ENCODE results near the gene PODXL2. TPM values are rescaled to one million over a fixed set of nuclear protein-coding genes. Genes with fewer than 3 reads are reported as not detected.

Gene PODXL2, protein sequence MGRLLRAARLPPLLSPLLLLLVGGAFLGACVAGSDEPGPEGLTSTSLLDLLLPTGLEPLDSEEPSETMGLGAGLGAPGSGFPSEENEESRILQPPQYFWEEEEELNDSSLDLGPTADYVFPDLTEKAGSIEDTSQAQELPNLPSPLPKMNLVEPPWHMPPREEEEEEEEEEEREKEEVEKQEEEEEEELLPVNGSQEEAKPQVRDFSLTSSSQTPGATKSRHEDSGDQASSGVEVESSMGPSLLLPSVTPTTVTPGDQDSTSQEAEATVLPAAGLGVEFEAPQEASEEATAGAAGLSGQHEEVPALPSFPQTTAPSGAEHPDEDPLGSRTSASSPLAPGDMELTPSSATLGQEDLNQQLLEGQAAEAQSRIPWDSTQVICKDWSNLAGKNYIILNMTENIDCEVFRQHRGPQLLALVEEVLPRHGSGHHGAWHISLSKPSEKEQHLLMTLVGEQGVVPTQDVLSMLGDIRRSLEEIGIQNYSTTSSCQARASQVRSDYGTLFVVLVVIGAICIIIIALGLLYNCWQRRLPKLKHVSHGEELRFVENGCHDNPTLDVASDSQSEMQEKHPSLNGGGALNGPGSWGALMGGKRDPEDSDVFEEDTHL
- polyA plus RNA-seq (2013, experiment 1 of 2): 9.6 TPM
- polyA plus RNA-seq (2013, experiment 2 of 2): 10.3 TPM

DNA sequence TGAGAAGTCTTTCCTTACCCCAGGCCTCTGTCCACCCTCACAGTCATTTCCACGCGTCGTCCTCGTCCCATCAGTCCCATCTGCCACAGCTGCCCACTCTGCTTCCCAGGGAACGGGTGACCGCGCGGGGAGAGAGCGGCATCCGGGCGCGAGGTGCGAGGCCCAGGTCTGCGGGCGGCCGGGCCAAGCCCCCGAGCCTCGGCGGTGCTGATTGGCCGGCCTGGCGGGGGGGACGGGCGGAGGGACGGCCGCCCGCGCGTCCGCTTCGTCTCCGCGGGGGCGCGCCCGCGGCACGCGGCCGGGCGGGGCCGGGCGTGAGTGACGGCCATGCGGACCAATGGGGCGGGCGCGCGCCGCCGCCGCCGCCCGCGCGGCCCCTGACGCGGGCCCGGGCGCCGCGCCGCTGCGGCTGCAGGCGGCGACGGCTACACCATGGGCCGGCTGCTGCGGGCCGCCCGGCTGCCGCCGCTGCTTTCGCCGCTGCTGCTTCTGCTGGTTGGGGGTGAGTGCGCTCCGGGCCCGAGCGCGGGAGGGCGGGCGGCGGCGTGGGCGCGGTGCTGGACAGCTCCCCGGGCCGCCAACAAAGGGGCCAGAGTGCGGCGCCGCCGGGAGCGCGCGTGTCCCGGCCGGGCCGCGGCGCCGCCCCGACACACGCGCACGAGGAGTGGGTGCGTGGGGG, at the start of gene PODXL2:
PODXL2 (plus strand) TSS at position 398 of the 679 bp plus-strand sequence; CDS start at position 433, 35 bp downstream.
- H4K8ac ChIP-seq (ENCODE audit: low read depth, low read length): no peak within 1 kb of the TSS
- no peaks in the 10 kb centered on the region for H3K79me1 ChIP-seq (ENCODE audit: low read length)
- H3K4ac ChIP-seq (ENCODE audit: low read depth, low read length): no peak within 1 kb of the TSS
- no peaks in the 10 kb centered on the region for H3K79me2 ChIP-seq (ENCODE audit: control insufficient read depth, insufficient read depth, low read length)
- peak within 1 kb of the TSS; percentile 1 for H3K4me2 ChIP-seq (ENCODE audit: low read length)
- no peak within 1 kb of the TSS for H3K4me3 ChIP-seq (ENCODE audit: low read length)
- no peak within 1 kb of the TSS for H3K18ac ChIP-seq (ENCODE audit: low read length)
- H3K4me1 ChIP-seq (ENCODE audit: control insufficient read depth, low read depth, low read length): no peaks in the 10 kb centered on the region
- no peak within 1 kb of the TSS for H2AK5ac ChIP-seq (ENCODE audit: low read length)
- H2BK5ac ChIP-seq (ENCODE audit: low read length): no peak within 1 kb of the TSS
- peak; percentile 60 for DNase-seq
- H3K56ac ChIP-seq (ENCODE audit: low read length): peak within 1 kb of the TSS; percentile 34
- no peak within 1 kb of the TSS for H3K9ac ChIP-seq (ENCODE audit: low read length)
- no peak within 1 kb of the TSS for H2BK15ac ChIP-seq (replicated peaks; ENCODE audit: low read depth)
- no peak within 1 kb of the TSS for H4K5ac ChIP-seq (ENCODE audit: low read length)
- no peak within 1 kb of the TSS for H2BK120ac ChIP-seq (ENCODE audit: low read depth, low read length)
- no peak within 1 kb of the TSS for H3K27ac ChIP-seq (ENCODE audit: low read depth, low read length)
- WGBS (ENCODE audit: extremely low coverage, insufficient coverage, low lambda C conversion rate): no CpG with 5 or more reads among the region's 105 CpGs
- peaks cover 12% of the 10 kb centered on the region for H3K27me3 ChIP-seq (ENCODE audit: insufficient read depth, low read length, poor library complexity)
- H3K36me3 ChIP-seq (ENCODE audit: control insufficient read depth, insufficient read depth, low read length): no peaks in the 10 kb centered on the region
- H3K23ac ChIP-seq (ENCODE audit: low read length): no peak within 1 kb of the TSS

DNA sequence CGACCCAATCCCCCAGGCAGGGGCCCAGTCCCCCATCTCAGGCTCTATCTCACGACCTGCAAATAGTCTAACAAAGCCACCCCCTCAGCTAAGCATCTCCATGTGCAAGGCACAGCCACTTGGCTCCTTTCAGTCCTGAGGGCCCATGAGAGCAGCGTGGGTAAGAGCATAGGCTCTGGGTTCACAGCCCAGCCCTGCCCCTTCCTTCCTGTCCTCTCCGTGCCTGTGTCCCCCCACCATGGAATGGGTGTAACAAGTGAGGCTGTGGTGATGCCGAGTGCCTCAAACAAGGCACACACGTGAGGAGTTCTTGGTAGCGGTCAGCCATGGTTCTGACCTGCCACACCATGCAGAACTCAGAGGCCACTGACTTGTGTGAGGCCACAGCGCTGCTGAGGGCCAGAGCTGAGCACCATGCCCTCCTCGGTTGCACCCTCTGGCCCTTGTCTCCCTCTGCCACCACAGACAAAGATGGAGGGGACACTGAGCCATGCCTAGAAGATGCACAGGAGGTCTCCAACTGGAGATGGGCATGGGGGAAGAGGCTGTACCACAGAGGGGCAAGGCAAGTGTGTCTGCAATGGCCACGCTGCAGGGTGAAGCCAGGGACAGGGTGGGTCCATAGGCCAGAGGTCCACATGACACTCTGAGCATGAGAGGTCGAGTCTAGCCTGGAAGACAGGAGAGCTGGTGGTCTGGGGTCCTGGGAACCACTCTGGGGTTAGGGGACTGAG, 48.5 kb upstream of the PODXL2 start:
- H3K4me1 ChIP-seq (ENCODE audit: control insufficient read depth, low read depth, low read length): no peaks in the 10 kb centered on the region
- H3K27ac ChIP-seq (ENCODE audit: low read depth, low read length): no peak overlapping the region
- no peaks in the 10 kb centered on the region for H3K36me3 ChIP-seq (ENCODE audit: control insufficient read depth, insufficient read depth, low read length)
- no peak overlapping the region for H2BK120ac ChIP-seq (ENCODE audit: low read depth, low read length)
- no peak for DNase-seq
- no peak overlapping the region for H3K4me3 ChIP-seq (ENCODE audit: low read length)
- no peak overlapping the region for H2BK15ac ChIP-seq (replicated peaks; ENCODE audit: low read depth)
- no peaks in the 10 kb centered on the region for H3K27me3 ChIP-seq (ENCODE audit: insufficient read depth, low read length, poor library complexity)
- no peak overlapping the region for H2BK5ac ChIP-seq (ENCODE audit: low read length)
- no peaks in the 10 kb centered on the region for H3K79me1 ChIP-seq (ENCODE audit: low read length)
- H3K9ac ChIP-seq (ENCODE audit: low read length): no peak overlapping the region
- no CpG with 5 or more reads among the region's 11 CpGs for WGBS (ENCODE audit: extremely low coverage, insufficient coverage, low lambda C conversion rate)
- H3K18ac ChIP-seq (ENCODE audit: low read length): no peak overlapping the region
- no peak overlapping the region for H3K23ac ChIP-seq (ENCODE audit: low read length)
- H4K5ac ChIP-seq (ENCODE audit: low read length): no peak overlapping the region
- H4K8ac ChIP-seq (ENCODE audit: low read depth, low read length): no peak overlapping the region
- H3K56ac ChIP-seq (ENCODE audit: low read length): no peak overlapping the region
- H2AK5ac ChIP-seq (ENCODE audit: low read length): no peak overlapping the region
- no peaks in the 10 kb centered on the region for H3K79me2 ChIP-seq (ENCODE audit: control insufficient read depth, insufficient read depth, low read length)
- H3K4me2 ChIP-seq (ENCODE audit: low read length): no peak overlapping the region
- H3K4ac ChIP-seq (ENCODE audit: low read depth, low read length): no peak overlapping the region

DNA sequence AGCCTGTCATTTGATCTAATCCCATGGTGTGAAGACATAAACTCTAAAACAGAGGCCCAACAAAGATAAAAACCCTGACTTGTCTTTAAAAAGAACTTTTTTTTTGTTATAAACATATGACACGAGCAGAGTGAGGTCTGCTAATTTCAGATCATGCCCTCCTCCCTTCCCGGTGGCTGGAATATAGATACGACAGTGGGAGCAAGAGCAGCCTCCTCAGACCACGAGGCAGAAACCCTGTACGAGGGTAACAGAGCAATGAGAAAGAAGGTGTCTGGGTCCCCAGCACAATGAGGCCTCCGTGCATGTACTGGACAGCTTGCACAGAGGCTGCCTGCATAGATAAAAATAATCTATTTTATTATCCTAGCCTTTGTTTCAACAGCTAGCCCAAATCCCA, 44.3 kb upstream of the PODXL2 start:
- Histone ChIP-seq H2AK5ac (ENCODE audit: low read length) (no peak overlapping the region), H3K9ac (ENCODE audit: low read length) (no peak overlapping the region), H2BK15ac (replicated peaks; ENCODE audit: low read depth) (no peak overlapping the region), H3K79me2 (ENCODE audit: control insufficient read depth, insufficient read depth, low read length) (no peaks in the 10 kb centered on the region), H3K4ac (ENCODE audit: low read depth, low read length) (no peak overlapping the region), H3K27me3 (ENCODE audit: insufficient read depth, low read length, poor library complexity) (no peaks in the 10 kb centered on the region), H2BK5ac (ENCODE audit: low read length) (no peak overlapping the region), H3K18ac (ENCODE audit: low read length) (no peak overlapping the region), H4K8ac (ENCODE audit: low read depth, low read length) (no peak overlapping the region), H3K4me1 (ENCODE audit: control insufficient read depth, low read depth, low read length) (peaks cover 3% of the 10 kb centered on the region), H3K56ac (ENCODE audit: low read length) (no peak overlapping the region), H3K27ac (ENCODE audit: low read depth, low read length) (no peak overlapping the region), H3K23ac (ENCODE audit: low read length) (no peak overlapping the region), H3K4me3 (ENCODE audit: low read length) (no peak overlapping the region), H3K4me2 (ENCODE audit: low read length) (no peak overlapping the region), H4K5ac (ENCODE audit: low read length) (no peak overlapping the region), H3K79me1 (ENCODE audit: low read length) (no peaks in the 10 kb centered on the region), H2BK120ac (ENCODE audit: low read depth, low read length) (no peak overlapping the region), H3K36me3 (ENCODE audit: control insufficient read depth, insufficient read depth, low read length) (no peaks in the 10 kb centered on the region)
- WGBS (ENCODE audit: extremely low coverage, insufficient coverage, low lambda C conversion rate): no CpG with 5 or more reads among the region's 6 CpGs
- DNase-seq: no peak

DNA sequence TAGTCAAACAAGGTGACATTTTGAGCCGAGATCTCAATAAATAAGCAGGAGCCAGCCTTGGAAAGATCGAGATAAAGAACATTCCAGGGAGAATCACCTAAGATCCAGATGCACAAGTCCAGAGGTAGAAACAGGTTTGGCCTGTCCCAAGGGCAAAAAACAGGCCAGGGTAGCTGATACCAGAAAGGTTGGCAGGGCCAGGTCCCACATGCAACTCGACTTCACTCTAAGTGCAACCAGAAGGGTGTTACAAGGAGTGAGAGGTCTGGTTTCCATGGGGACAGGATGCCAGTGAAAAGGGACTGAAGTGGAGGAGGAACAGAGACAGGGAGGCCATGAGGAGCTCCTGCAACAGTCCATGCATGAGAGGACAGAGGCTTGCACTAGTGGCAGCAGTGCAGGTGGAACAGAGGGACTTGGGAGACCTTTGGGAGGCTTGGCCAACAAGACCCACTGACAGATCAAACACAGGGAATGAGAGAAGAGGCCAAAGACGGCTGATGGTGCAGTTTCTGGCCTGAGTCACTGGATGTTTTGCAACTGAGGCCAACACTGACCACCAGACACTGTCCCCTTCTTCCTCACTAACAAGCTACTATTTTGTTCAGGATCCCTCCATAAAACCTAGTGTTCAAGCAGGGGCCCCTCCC, 43.7 kb upstream of the PODXL2 start:
- Histone ChIP-seq H3K56ac (ENCODE audit: low read length) (no peak overlapping the region), H2BK5ac (ENCODE audit: low read length) (no peak overlapping the region), H2BK120ac (ENCODE audit: low read depth, low read length) (no peak overlapping the region), H3K4me2 (ENCODE audit: low read length) (no peak overlapping the region), H2BK15ac (replicated peaks; ENCODE audit: low read depth) (no peak overlapping the region), H2AK5ac (ENCODE audit: low read length) (no peak overlapping the region), H3K79me1 (ENCODE audit: low read length) (no peaks in the 10 kb centered on the region), H3K9ac (ENCODE audit: low read length) (no peak overlapping the region), H3K4me3 (ENCODE audit: low read length) (no peak overlapping the region), H3K18ac (ENCODE audit: low read length) (no peak overlapping the region), H3K4ac (ENCODE audit: low read depth, low read length) (no peak overlapping the region), H3K23ac (ENCODE audit: low read length) (no peak overlapping the region), H4K8ac (ENCODE audit: low read depth, low read length) (no peak overlapping the region), H3K27ac (ENCODE audit: low read depth, low read length) (no peak overlapping the region), H3K4me1 (ENCODE audit: control insufficient read depth, low read depth, low read length) (peaks cover 3% of the 10 kb centered on the region), H3K36me3 (ENCODE audit: control insufficient read depth, insufficient read depth, low read length) (no peaks in the 10 kb centered on the region), H3K79me2 (ENCODE audit: control insufficient read depth, insufficient read depth, low read length) (no peaks in the 10 kb centered on the region), H4K5ac (ENCODE audit: low read length) (no peak overlapping the region), H3K27me3 (ENCODE audit: insufficient read depth, low read length, poor library complexity) (no peaks in the 10 kb centered on the region)
- DNase-seq: no peak
- no CpG with 5 or more reads among the region's 4 CpGs for WGBS (ENCODE audit: extremely low coverage, insufficient coverage, low lambda C conversion rate)

DNA sequence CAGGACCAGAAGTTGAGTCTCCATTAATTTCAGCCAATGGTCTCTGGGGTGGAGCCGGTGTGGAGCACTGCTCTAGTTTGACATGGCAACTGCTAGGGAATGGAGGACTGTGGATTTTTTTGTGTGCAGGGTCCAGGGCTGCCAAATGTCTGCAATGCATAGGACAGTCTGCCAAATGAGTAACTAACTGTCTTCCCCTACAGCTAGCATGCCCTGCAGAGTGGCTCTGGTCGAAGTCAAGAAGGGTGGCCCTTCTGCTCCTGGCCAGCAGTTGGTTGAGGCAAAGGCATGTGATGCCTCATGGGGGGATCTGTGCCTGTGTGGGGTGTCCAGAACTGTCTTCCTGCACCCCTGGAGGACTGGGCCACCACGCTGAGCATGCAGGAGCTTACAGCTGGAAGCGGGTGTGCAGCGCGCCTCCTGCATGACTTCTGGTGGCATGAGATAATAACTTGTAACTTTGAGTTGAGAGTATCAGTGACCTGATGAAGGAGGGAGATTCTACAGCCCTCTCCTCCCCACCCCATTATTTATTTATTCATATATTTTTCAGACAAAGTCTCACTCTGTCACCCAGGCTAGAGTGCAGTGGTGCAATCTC, 43.1 kb upstream of the PODXL2 start:
- Histone ChIP-seq H2AK5ac (ENCODE audit: low read length) (no peak overlapping the region), H2BK120ac (ENCODE audit: low read depth, low read length) (no peak overlapping the region), H4K5ac (ENCODE audit: low read length) (no peak overlapping the region), H3K56ac (ENCODE audit: low read length) (no peak overlapping the region), H3K23ac (ENCODE audit: low read length) (no peak overlapping the region), H3K4ac (ENCODE audit: low read depth, low read length) (no peak overlapping the region), H3K36me3 (ENCODE audit: control insufficient read depth, insufficient read depth, low read length) (no peaks in the 10 kb centered on the region), H3K79me2 (ENCODE audit: control insufficient read depth, insufficient read depth, low read length) (no peaks in the 10 kb centered on the region), H3K18ac (ENCODE audit: low read length) (no peak overlapping the region), H3K4me2 (ENCODE audit: low read length) (no peak overlapping the region), H3K79me1 (ENCODE audit: low read length) (no peaks in the 10 kb centered on the region), H2BK5ac (ENCODE audit: low read length) (no peak overlapping the region), H3K4me1 (ENCODE audit: control insufficient read depth, low read depth, low read length) (peaks cover 3% of the 10 kb centered on the region), H4K8ac (ENCODE audit: low read depth, low read length) (no peak overlapping the region), H3K27ac (ENCODE audit: low read depth, low read length) (no peak overlapping the region), H2BK15ac (replicated peaks; ENCODE audit: low read depth) (no peak overlapping the region), H3K9ac (ENCODE audit: low read length) (no peak overlapping the region), H3K27me3 (ENCODE audit: insufficient read depth, low read length, poor library complexity) (no peaks in the 10 kb centered on the region), H3K4me3 (ENCODE audit: low read length) (no peak overlapping the region)
- no peak for DNase-seq
- no CpG with 5 or more reads among the region's 6 CpGs for WGBS (ENCODE audit: extremely low coverage, insufficient coverage, low lambda C conversion rate)

All from mesendoderm (in vitro differentiated cells).